Activated naive CD8-positive, alpha-beta T cell treated with anti-CD3 and anti-CD28 coated beads, Interleukin-2, amount 50 U/mL, for 24 hours (primary cell): ENCODE data around the gene CPEB3.
A peak's percentile ranks its signal among the peaks of the same experiment; 100 is the strongest.
"Not testable (repeated sequence)": the region's sequence is repeated elsewhere in the genome, so short reads cannot be mapped to it uniquely, and the experiment has no call there.

Source experiments
- ATAC-seq: fragments of 150-1000 bp; cut with Tn5 transposase; one replicate; pipeline ENCODE4 v1.10.0; 2021
- DNase-seq: peaks from one replicate; pipeline ENCODE4 v3.0.0; 2021
- H3K27ac Mint-ChIP-seq: one replicate; pipeline ENCODE4 v1.8.0; 2021; ENCODE audit warnings: mild to moderate bottlenecking, mixed read lengths
- H3K27me3 Mint-ChIP-seq: one replicate; pipeline ENCODE4 v1.8.0; 2021; ENCODE audit warnings: mixed read lengths
- H3K36me3 Mint-ChIP-seq: one replicate; pipeline ENCODE4 v1.8.0; 2021; ENCODE audit warnings: low read depth, mixed read lengths
- H3K4me1 Mint-ChIP-seq: one replicate; pipeline ENCODE4 v1.8.0; 2021; ENCODE audit warnings: mixed read lengths
- H3K4me3 Mint-ChIP-seq: one replicate; pipeline ENCODE4 v1.8.0; 2021; ENCODE audit warnings: mild to moderate bottlenecking, moderate library complexity, mixed read lengths
- H3K9me3 Mint-ChIP-seq: one replicate; pipeline ENCODE4 v1.8.0; 2021; ENCODE audit warnings: mixed read lengths

Gene CPEB3

GRCh38 chr10:92124616-92125143 is 166.2 kb downstream of the CPEB3 start:
- no peak for DNase-seq
- no peaks in the 10 kb centered on the region for H3K27me3 Mint-ChIP-seq

DNA sequence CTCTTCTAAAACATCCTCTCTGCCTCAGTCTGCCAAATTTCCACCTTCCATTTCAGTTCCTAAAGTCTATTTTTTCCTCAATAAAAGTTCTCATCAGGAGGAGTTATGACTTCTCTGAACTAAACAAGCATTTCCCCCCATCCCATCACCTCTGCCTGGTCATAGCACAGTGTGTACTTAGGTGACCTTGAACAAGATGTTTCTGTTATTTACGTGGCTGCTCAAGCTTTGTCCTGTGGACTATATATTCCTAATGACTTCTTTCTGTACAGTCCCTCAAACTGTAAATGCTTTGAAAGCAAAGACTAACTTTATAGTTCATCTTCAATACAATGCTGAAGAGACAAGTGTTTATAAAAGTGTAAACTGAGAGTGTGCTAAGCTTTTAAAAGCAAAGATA is 166.9 kb downstream of the CPEB3 start:
- DNase-seq (no peak), ATAC-seq (no peak)
- H3K9me3 Mint-ChIP-seq, result no peaks in the 10 kb centered on the region
- H3K27me3 Mint-ChIP-seq, result no peaks in the 10 kb centered on the region
- peaks cover 4% of the 10 kb centered on the region for H3K4me1 Mint-ChIP-seq
- no peak overlapping the region for H3K4me3 Mint-ChIP-seq
- H3K27ac Mint-ChIP-seq, result peak overlapping the region; percentile 21
- H3K36me3 Mint-ChIP-seq, result no peaks in the 10 kb centered on the region

More at GRCh38 chr10:92124616-92125143, 166.2 kb downstream of the CPEB3 start:
- Mint-ChIP-seq H3K27ac (no peak overlapping the region), H3K36me3 (no peaks in the 10 kb centered on the region), H3K4me3 (no peak overlapping the region), H3K4me1 (peaks cover 4% of the 10 kb centered on the region), H3K9me3 (no peaks in the 10 kb centered on the region)
- ATAC-seq, result no peak

- ATAC-seq, result no peak
- H3K36me3 Mint-ChIP-seq, result no peaks in the 10 kb centered on the region
- H3K4me3 Mint-ChIP-seq, result no peak overlapping the region
- H3K27ac Mint-ChIP-seq, result no peak overlapping the region
- no peaks in the 10 kb centered on the region for H3K9me3 Mint-ChIP-seq
- DNase-seq, result no peak
- no peaks in the 10 kb centered on the region for H3K27me3 Mint-ChIP-seq
- H3K4me1 Mint-ChIP-seq, result peaks cover 4% of the 10 kb centered on the region
These were observed 167.9 kb downstream of the CPEB3 start for GRCh38 chr10:92122941-92123450.

DNA sequence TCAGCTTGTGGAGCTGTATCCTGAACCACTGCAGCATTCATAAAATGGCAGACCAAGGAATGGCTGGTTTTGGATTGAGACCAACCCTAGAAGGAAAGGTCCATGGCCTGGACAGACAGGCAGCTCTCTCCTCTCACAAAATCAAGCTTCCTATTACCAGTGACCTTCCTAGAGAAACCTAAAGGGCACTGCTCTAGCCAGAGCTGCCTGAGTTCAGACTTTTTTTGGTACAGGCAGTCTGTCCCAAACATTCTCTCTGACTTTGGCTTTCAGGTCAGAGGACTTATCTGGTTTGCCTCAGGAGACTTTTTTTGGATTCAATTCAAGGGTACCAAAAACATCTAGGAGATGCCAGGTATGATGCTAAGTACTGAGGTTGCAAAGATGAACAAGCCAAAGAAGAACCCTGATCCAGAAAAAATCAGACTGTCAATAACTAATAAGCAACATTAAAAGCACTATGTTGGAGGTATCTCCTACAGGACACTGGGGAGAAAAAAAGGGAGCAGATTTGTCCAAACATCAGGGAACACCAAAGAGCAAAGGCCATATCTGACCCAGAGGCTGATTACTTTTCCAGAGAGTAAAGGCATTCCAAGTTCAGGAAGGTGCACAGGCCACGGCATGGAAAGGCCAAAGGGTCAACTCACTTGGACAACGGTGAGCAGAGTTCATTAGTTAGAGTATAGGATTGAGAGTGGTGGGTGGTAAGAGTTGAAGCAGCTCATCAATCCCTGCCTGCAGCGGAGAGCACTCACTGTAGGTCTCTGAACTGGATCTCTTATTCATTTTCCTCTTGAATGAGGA is 169.0 kb downstream of the CPEB3 start:
- no peak for ATAC-seq
- no peaks in the 10 kb centered on the region for H3K27me3 Mint-ChIP-seq
- H3K4me1 Mint-ChIP-seq, result peaks cover 4% of the 10 kb centered on the region
- no peak for DNase-seq
- H3K27ac Mint-ChIP-seq, result no peak overlapping the region
- H3K9me3 Mint-ChIP-seq, result no peaks in the 10 kb centered on the region
- no peak overlapping the region for H3K4me3 Mint-ChIP-seq
- H3K36me3 Mint-ChIP-seq, result no peaks in the 10 kb centered on the region

- Mint-ChIP-seq H3K4me3 (no peak overlapping the region), H3K27ac (no peak overlapping the region), H3K9me3 (no peaks in the 10 kb centered on the region), H3K27me3 (no peaks in the 10 kb centered on the region), H3K4me1 (no peaks in the 10 kb centered on the region), H3K36me3 (no peaks in the 10 kb centered on the region)
- DNase-seq (no peak), ATAC-seq (no peak)
These were observed 171.5 kb downstream of the CPEB3 start for GRCh38 chr10:92119340-92119739.

DNA sequence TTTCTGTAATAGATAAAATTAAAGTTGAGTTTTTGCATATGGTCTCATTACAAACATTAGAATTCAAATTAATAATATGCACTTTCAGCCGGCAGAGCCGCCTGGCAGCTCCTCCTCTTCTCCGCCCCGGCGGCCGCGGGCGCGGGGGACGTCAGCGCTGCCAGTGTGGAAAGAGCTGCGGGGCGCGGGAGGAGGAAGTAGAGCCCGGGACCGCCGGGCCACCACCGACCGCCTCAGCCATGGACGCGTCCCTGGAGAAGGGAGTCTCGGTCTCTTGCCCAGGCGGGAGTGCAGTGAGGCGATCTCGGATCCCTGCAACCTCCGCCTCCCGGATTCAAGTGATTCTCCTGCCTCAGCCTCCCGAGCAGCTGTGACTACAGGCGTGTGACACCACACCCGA is 176.0 kb downstream of the CPEB3 start:
- not testable (repeated sequence) for H3K4me3 Mint-ChIP-seq, ATAC-seq, H3K36me3 Mint-ChIP-seq, H3K4me1 Mint-ChIP-seq, H3K9me3 Mint-ChIP-seq, DNase-seq, H3K27me3 Mint-ChIP-seq, H3K27ac Mint-ChIP-seq

DNA sequence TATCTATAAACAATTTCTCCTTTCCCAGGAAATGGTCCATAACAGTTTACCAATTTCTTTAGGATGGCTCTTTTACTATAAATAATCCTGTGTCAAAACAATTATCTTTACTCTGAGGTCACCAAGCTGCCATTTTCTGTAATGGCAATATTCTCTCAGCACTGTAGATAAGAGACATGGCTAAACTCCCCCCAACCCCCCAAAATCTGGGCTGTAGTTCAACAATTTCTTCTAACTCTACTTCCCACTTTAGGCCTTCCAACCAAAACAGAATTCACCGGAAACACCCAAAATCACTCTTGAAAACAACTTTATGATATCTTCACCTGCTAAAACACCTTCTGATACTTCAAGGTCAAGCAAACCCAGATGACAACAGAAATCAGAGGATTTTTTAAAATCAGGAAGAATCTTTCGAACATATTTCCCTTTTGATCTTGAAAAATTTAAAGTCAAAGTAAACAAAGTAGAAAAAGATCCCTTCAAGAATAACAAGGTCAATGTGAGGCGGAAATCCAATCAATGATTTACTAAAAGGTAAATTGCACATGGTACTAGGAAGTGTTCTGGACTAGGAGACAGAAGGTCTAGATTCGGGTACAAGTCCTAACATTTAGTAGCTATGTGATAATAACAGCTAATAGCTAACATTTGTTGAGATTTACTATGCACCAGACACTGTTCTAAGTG is 176.8 kb downstream of the CPEB3 start:
- Mint-ChIP-seq H3K9me3 (no peaks in the 10 kb centered on the region), H3K36me3 (no peaks in the 10 kb centered on the region), H3K27ac (no peak overlapping the region), H3K4me3 (no peak overlapping the region), H3K27me3 (no peaks in the 10 kb centered on the region), H3K4me1 (no peaks in the 10 kb centered on the region)
- ATAC-seq, result no peak
- no peak for DNase-seq

DNA sequence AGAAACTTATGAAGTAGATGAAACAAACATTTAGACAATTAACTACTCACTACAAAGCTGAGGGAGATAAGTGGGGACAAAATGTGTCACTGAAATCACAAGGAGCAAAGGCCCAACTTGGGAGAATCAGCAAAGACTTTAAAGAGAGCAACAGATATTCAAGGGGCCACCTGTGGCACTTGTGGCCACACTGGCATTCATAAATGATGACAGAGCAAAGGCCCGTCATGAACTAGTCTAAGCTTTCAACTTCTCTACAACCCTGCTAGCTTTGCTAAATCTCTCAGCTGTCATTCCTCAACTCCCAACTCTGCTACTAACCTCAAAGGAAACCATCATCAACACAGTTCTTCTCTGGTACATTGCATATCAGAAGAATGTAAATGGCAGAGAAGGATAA is 178.4 kb downstream of the CPEB3 start:
- H3K9me3 Mint-ChIP-seq, result no peaks in the 10 kb centered on the region

DNA sequence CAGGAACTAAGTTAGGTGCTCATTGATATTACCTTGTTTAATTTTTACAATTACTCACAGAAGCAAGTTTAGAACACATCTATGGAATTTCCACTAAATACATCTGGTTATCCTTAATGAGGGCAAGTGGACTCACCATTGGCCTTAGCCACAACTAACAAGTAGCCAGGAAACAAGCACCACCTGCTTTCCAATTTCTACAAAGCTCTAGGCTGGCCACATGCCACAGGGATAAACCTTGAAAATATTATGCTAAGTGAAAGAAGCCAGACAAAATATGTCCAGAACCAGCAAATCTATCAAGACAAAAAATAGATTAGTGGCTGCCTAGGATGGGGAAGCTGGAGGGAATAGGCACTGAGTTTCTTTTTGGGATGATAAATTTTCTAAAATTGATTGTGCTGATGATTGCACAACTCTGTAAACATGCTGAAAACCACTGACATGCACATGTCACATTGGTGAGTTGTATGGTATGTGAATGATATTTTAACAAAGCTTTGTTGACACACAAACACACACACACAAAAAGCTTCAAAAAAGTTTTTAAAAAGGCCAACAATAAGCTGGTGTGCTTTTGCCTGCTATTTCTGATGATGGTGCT is 179.4 kb downstream of the CPEB3 start:
- Mint-ChIP-seq H3K9me3 (no peaks in the 10 kb centered on the region), H3K27ac (no peak overlapping the region), H3K4me1 (no peaks in the 10 kb centered on the region), H3K4me3 (no peak overlapping the region), H3K27me3 (no peaks in the 10 kb centered on the region), H3K36me3 (no peaks in the 10 kb centered on the region)
- ATAC-seq (no peak), DNase-seq (no peak)

More for the DNA sequence above, 178.4 kb downstream of the CPEB3 start:
- no peak for DNase-seq
- Mint-ChIP-seq H3K27ac (no peak overlapping the region), H3K4me3 (no peak overlapping the region), H3K4me1 (no peaks in the 10 kb centered on the region), H3K36me3 (no peaks in the 10 kb centered on the region), H3K27me3 (no peaks in the 10 kb centered on the region)
- no peak for ATAC-seq

DNA sequence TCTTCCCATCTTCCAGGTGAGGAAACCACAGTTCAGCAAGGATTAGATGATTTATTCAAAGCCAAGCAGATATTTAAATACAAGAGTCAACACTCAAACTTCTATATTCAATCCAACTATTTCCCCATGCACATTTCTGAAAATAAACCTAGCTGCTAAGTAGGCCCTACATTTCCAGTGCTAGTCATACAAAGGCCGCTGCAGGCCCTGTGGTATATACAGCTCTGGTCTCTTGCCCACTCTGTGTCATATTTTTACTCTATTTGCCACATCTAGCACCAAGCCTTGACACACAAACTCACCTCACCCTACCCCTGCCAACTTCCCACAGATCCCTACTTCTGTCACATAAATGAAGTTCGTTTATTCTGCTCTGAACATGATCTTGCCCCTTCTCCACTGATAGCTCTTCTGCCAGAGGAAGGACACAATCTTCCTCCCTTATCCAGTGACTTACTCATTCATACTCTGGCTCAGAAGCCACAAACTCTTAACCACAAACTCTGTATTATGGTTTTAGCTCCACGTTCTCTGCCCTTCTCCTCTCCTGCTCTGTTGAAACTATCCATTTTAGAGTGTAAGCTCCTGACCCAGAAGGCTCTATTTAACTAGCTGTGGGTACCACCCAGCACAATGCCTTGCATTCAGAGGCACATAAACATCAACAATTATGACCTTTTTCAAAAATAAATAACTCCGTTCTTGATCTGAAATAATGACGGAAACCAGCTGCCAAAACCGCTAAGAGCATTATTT is 180.7 kb downstream of the CPEB3 start:
- no peak overlapping the region for H3K27ac Mint-ChIP-seq
- no peaks in the 10 kb centered on the region for H3K27me3 Mint-ChIP-seq
- DNase-seq (no peak), ATAC-seq (no peak)
- H3K9me3 Mint-ChIP-seq, result no peaks in the 10 kb centered on the region
- H3K4me3 Mint-ChIP-seq, result no peak overlapping the region
- H3K4me1 Mint-ChIP-seq, result no peaks in the 10 kb centered on the region
- no peaks in the 10 kb centered on the region for H3K36me3 Mint-ChIP-seq

GRCh38 chr10:92108747-92109146 is 182.1 kb downstream of the CPEB3 start:
- Mint-ChIP-seq H3K4me3 (no peak overlapping the region), H3K36me3 (no peaks in the 10 kb centered on the region), H3K4me1 (no peaks in the 10 kb centered on the region), H3K9me3 (no peaks in the 10 kb centered on the region), H3K27me3 (no peaks in the 10 kb centered on the region), H3K27ac (no peak overlapping the region)
- ATAC-seq, result no peak
- no peak for DNase-seq

- Mint-ChIP-seq H3K4me3 (no peak overlapping the region), H3K27me3 (no peaks in the 10 kb centered on the region), H3K4me1 (no peaks in the 10 kb centered on the region), H3K27ac (no peak overlapping the region), H3K36me3 (no peaks in the 10 kb centered on the region), H3K9me3 (no peaks in the 10 kb centered on the region)
- ATAC-seq (no peak), DNase-seq (no peak)
These were observed 182.8 kb downstream of the CPEB3 start for GRCh38 chr10:92108120-92108519.

DNA sequence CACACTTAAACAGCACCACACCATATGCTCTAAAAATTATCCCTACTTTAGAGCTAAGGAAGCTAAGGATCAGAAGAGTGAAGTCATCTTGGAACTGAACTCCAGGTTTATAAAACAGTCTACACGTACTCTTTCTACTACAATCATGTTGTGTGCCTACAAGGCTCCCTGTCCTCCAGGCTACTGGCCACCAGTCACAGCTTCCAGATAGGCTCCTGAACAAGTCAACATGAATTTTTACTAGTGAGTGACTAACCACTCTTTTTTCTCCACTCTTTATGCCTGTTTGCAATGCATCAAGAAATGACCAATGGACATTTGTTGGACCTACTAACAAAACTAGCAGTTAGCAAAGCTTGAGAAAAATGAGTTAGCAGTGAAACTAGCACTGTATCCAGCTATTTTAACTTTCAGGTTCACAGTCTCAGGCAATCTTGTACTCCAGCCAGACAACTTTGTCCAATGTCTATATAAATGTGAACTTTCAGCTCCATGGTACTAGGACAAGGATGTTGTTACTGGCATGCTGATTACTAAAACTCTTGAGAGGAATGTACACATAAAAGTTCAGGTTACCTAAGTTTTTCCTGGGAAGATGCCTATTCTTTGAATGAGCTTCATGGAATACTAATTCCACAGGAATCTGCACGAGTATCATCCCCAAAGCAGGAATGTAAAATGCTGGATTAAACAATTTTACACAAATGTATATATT is 187.3 kb downstream of the CPEB3 start:
- Mint-ChIP-seq H3K9me3 (no peaks in the 10 kb centered on the region), H3K4me1 (peaks cover 13% of the 10 kb centered on the region), H3K4me3 (no peak overlapping the region), H3K27ac (no peak overlapping the region), H3K36me3 (no peaks in the 10 kb centered on the region), H3K27me3 (no peaks in the 10 kb centered on the region)
- DNase-seq (no peak), ATAC-seq (no peak)
